ENCODE results near the gene BCAS3.

The BCAS3 gene

DNA sequence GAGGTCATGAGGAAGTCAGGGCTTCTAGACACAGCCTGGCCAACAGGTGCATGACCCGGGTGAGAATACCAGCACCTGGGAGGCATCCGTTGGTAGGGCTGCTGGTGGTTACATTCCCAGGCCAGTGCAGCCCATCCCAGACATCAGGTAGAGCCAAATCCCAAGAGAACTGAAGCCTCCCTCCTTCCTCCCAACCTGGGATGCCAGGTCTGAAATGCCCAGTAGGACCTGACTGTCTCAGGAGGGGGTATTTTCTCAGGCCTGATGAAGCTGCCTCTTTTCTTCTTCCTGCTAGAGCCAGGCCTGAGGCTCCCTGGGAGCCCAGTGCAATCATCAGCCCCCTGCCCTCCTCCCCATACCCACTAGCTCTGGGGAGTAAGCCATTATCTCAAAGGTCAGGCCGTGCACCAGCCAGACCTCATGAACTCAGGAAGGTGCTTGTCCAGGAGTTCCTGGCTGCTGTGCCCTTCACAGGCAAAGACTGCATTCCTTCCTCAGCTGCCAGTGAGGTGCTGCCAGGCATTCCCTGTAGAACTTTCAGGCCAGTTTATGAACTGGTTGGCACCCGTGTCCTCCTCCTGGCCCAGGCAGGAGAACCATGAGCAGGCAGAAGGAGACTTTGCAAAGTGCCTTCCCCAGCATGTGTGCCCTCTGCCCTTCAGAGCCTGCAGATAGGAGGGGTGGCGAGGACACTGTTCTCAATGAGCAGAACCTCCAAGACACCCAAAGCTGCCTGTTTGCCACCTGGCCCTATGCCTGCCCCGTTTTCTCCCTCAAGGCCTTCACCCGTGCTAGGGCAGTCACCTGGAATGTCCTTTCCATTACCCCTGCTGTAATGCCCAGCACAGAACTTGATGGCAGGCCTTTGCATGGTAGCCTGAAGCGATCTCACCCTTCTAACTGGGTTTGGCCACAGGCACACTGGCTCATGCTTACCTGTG is 729.6 kb downstream of the BCAS3 start:
- DNase-seq = no peak

GRCh38 chr17:61408151-61409041 is 730.7 kb downstream of the BCAS3 start:
- no peak for DNase-seq

DNA sequence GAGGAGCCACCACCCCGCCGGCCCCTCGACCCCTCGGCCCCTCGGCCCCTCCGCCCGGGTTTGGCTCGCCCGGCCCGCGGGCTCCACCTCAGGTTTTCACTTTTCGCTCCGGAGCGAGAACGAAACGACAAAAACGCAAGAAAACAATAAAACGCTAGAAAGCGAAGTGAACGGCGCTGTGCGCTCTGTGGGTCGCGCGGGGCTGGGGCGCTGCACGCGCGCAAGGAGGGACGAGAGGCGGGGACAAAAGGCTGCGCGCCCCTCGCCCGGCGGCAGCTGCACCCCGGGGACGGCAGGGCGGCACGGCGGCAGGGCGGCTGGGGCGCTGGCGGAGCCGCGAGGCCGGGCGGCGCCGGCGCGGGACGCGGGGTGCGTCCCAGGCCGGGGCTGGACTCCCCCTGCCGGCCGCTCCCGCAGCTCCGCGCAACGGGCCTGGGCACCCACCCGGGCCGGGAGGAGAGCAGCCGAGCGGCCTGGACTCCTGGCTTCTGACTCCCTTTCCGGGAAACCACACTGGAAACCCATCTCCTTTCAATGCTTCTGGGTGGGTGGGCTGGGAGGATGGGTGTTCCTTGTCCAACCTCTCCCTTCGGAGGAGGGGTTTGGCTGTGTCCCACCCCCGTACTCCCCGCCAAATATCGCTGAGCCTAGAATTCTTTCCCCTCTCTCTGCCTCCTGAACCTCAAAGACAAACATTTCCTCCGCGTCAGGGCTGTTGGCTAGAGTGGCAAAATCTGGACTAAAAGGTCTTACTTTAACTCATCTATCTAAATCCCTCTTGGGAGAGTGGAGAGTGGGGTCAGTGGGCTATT is 731.9 kb downstream of the BCAS3 start:
- no peak for DNase-seq

GRCh38 chr17:61410141-61411010 is 732.7 kb downstream of the BCAS3 start:
- DNase-seq = no peak

DNA sequence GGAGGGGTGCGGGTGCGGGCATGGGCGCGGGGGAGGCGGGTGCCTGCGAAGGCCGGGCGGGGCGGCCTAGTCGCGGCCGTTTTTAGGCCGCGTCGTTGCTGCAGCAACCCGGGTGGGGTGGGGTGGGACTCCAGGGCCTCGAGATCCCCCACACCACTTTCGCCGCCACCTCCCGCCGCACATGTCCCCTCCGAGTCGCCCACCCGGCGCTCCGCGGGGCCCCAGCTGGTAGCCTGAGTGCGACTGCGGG is 733.3 kb downstream of the BCAS3 start:
- no peak for DNase-seq

DNA sequence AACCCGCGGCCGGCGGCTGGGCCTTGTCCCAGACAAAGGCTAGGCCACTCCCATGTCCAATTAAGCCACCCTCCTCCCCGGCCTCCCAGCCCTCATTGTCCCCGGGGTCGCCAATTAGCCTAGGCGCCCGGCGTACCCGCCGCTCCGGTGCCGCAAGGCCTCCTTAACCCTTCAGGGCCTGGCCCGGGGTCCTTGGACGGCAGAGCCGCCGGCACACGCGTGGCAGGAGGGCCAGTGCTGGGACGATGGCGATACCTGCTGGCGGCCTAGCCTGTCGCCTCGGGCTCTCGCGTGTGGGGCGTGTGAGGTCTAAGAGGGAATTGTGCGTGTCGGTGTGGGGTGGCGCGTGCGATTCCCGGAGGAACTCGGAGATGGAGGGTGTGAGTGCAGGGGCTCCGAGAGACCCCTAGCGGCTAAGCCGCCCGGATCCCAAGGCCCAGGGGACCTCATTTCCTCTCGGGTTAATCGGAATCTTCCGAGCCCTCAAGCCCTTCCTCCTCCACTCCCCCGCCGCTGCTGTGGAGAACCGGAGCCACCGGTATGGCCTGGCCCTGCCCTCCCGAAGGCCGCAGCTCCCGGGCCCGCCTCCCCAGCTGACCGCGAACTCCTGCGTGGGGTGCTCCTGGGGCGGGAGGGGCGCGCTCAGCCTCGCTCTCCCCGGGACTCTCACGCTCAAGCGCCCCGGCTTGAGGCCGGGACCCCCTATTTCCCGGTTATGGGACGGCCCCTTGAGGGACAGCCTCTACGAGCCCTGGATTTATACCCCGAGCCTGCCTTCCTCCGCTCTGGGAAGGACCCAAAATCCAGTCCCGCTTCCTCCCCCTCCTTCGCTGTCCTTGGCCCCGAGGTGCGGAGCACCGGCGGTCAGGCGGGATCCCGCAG is 733.9 kb downstream of the BCAS3 start:
- DNase-seq = no peak

GRCh38 chr17:61412143-61412859 is 734.6 kb downstream of the BCAS3 start:
- DNase-seq = peak; percentile 52

- no peak for DNase-seq
Observed at GRCh38 chr17:61412860-61413660, 735.4 kb downstream of the BCAS3 start.

DNA sequence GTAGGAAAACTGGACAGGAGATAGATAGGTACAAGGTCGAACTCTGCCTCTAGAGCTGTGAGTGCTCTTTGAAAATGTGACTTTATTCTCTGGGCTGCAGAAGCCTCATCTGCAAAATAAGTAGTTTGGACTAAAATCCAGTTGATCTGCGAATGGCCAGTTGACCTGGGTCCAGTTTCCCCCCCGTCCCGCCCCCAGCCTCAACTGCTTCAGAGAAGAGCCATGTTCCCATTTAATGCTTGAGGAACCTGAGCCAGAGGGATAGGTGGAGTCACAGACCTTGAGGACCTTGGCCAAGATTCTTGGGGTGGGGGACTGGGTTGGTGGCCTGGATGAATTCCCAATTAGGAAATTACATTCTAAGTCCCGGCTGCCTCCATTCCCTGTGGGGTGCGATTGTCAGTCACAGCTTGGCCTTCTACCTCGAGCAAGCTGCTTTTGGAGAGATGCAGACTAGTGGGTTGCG is 736.0 kb downstream of the BCAS3 start:
- DNase-seq = no peak

- DNase-seq = no peak
Observed at GRCh38 chr17:61414141-61414935, 736.7 kb downstream of the BCAS3 start.

DNA sequence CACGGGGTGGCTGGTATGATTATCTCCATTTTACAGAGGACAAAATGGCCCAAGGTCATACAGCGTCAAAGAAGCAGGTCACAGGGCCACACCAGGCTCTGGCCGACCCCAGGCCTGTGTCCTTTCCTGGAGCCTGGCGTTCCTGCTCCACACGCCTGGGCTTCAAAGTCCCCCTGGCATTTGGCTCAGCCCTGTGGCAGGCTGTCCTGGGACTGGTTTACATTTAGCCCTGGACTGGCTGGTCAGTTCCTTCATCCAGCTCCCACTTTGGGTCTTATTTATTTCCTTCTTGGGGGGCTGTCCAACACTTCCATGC is 737.2 kb downstream of the BCAS3 start:
- no peak for DNase-seq

DNA sequence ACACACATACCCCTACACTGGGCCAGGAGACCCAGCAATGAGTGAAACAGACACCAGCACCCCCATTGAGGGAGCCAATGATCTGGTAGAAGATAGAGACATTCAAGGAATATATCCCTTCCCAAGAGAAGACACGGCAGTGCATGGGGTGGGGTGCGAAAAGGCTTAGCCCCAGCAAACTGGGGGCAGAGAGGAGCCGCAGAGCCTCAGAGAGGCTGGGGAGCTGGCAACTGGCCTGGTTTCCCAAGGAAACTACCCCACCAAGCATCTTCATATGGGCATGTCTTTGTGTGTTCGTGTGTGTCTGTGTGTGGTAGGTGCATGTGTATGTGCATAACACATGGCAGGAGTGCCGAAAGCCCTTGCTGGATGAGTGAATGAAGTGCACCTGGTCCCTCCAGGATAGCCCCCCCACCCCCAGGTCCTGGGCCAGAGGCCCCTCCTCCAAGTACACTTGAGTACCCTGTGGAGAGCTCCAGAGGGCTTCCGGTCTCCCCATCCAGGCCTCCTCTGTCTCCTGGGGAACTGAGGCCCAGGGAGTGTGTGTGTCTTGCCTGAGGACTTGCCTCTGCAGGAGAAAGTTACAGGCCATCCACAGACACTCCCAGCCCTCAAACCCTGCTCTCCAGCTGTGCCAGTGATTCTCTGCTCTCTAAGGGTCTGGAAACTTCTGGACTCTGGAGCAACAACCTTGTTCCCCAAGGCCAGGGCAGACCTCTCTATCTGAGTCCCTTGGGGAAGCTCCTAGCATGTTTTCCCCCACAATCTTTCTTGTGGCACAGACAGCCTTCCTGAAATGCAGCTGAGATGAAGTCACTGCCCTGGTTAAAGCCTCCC is 737.9 kb downstream of the BCAS3 start:
- DNase-seq = no peak

GRCh38 chr17:61416211-61416539 is 738.5 kb downstream of the BCAS3 start:
- no peak for DNase-seq

DNA sequence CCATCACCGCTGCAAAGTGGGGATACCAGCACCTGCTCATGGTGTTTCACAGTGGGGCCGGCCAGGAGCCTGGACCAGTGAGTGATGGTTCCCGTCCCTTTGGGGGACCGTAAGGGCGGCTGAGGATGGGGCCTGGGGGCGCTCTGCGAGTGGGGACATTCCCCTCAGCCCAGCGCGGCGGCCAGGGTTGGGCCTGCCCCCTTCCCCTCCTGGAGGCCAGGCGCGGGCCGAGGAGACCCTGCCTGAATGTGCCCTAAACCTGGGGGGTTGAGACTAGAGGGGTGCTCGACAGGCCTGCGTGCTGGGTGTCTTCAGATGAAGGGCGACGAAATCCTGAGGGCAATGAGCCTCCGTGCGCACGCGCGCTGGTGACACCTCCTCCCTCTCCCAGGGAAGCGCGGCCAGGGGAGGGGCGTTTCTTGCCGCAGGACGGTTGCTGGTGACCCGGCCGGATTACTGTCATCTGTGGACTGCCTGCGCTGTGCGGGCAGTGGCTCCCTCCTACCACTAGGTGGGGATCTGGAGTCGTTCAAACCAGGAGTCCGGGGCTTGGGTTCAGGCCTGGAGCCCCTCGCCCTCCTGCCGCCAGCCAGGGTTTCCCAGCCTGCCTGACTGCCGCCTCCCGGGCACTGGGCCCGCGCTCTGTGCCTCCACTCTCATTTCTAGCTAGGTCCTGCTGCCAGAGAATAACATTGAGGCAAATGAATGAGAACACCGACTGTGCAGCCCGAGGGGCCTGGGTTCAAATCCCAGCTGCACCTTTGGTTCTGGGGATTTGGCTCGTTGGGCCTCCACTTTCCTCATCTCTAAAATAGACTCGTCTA is 739.1 kb downstream of the BCAS3 start:
- peak; percentile 48 for DNase-seq

GRCh38 chr17:61418449-61418848 is 740.8 kb downstream of the BCAS3 start:
- DNase-seq = no peak

GRCh38 chr17:61419496-61420046 is 741.9 kb downstream of the BCAS3 start:
- no peak for DNase-seq

DNA sequence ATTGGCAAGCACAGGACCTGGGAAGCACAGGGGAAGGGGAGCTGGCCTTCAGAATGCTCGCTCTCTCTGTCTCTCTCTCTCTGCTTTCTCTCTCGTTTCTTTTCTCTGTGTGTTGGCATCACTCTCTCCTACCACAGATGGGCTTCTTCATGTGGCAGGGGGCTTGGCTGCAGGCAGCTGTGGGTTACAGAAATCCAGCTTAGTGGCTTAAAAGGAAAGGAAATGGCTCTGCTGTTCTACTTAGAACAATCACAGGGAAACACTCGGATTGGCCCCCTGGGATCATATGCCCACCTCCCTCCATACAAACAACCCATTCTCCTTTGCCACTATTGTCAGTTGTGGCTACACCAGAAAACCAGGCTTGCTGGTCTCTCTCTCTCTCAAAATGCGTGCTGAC is 742.4 kb downstream of the BCAS3 start:
- DNase-seq = no peak
